HepG2 (cell line): ENCODE data around the gene ABL2. TPM values are rescaled to one million over a fixed set of nuclear protein-coding genes. Genes with fewer than 3 reads are reported as not detected.

Source experiments
- DNMT1 ChIP-seq: sonication (generic); formaldehyde crosslinking; IDR thresholded peaks from 2 replicates; pipeline ENCODE4 v1.5.1; 2020; ENCODE audit warnings: mild to moderate bottlenecking, missing genetic modification reagents
- MAFG ChIP-seq: sonication (generic); formaldehyde crosslinking; IDR thresholded peaks from 2 replicates; pipeline ENCODE4 v1.5.1; 2020; ENCODE audit warnings: mild to moderate bottlenecking, missing genetic modification reagents
- POGK ChIP-seq: sonication (generic); formaldehyde crosslinking; conservative IDR thresholded peaks from 2 replicates; pipeline ENCODE4 v1.8.0; 2022; ENCODE audit warnings: mild to moderate bottlenecking, moderate library complexity, missing genetic modification reagents
- RBFOX2 ChIP-seq: fragments of 200-400 bp; formaldehyde crosslinking; IDR thresholded peaks from 2 replicates; pipeline ENCODE4 v1.6.1; 2017; ENCODE audit warnings: low read depth, mild to moderate bottlenecking, low read length
- SIN3A ChIP-seq: IDR thresholded peaks from 2 replicates; pipeline ENCODE4 v1.6.1; 2011; ENCODE audit warnings: low read depth, mild to moderate bottlenecking, control low read depth, low read length, borderline replicate concordance
- SNAI1 ChIP-seq: sonication (generic); formaldehyde crosslinking; IDR thresholded peaks from 2 replicates; pipeline ENCODE4 v1.5.0; 2020; ENCODE audit warnings: mild to moderate bottlenecking, missing genetic modification reagents, borderline replicate concordance
- YEATS2 ChIP-seq: sonication (generic); formaldehyde crosslinking; IDR thresholded peaks from 2 replicates; pipeline ENCODE4 v1.4.0; 2020; ENCODE audit warnings: missing genetic modification reagents, borderline replicate concordance
- ZFAT ChIP-seq: sonication (generic); formaldehyde crosslinking; conservative IDR thresholded peaks from 2 replicates; pipeline ENCODE4 v1.8.1; 2023; ENCODE audit warnings: missing genetic modification reagents, inconsistent platforms
- ZNF737 ChIP-seq: sonication (generic); formaldehyde crosslinking; IDR thresholded peaks from 2 replicates; pipeline ENCODE4 v1.5.0; 2020; ENCODE audit warnings: missing genetic modification reagents, mild to moderate bottlenecking, borderline replicate concordance
- polyA plus RNA-seq, 8 experiments: library from polyadenylated mRNA; depleted of rRNA in 3 of 8; stranded (reverse) in 7 of 8; unstranded in 1 of 8; fragments of >200 nt; fragmentation: Illumina TruSeq in 4 of 8; extraction: Trizol in 4 of 8; gene quantifications; 2 replicates each; pipeline versions ENCODE4 v1.2.1 to v1.2.3, GENCODE V29; 2011 to 2016; ENCODE audit warnings: low read depth in 4 of 8, missing spikeins in 1 of 8, mixed read lengths in 1 of 8; ENCODE audit not compliant: insufficient read depth in 1 of 8
- total RNA-seq, 5 experiments: library from RNA; depleted of rRNA; stranded (reverse); fragments of >200 nt; fragmentation: Illumina TruSeq; extraction: Trizol; gene quantifications; 2 replicates each; pipeline ENCODE4 v1.2.3, GENCODE V29; 2016; ENCODE audit warnings: low read depth in 1 of 5
- TF ChIP-seq, protein P1 (sequence below): sonication (generic); formaldehyde crosslinking; IDR thresholded peaks from 2 replicates; pipeline ENCODE4 v1.9.0; 2021; ENCODE audit warnings: mild to moderate bottlenecking, missing genetic modification reagents
- TF ChIP-seq, protein P2 (sequence below): sonication (generic); formaldehyde crosslinking; IDR thresholded peaks from 2 replicates; pipeline ENCODE4 v1.5.0; 2020; ENCODE audit warnings: mild to moderate bottlenecking, missing genetic modification reagents, moderate library complexity
- TF ChIP-seq, protein P3 (sequence below): IDR thresholded peaks from 2 replicates; pipeline ENCODE4 v1.4.0; 2020; ENCODE audit warnings: mild to moderate bottlenecking, missing genetic modification reagents

ABL2 gene
- total and polyA plus RNA-seq, 2 of the 13 experiments (the other 11 are each of a cell fraction or from before 2014, with no cell fraction given), result 5.8 to 6.0 TPM

DNA sequence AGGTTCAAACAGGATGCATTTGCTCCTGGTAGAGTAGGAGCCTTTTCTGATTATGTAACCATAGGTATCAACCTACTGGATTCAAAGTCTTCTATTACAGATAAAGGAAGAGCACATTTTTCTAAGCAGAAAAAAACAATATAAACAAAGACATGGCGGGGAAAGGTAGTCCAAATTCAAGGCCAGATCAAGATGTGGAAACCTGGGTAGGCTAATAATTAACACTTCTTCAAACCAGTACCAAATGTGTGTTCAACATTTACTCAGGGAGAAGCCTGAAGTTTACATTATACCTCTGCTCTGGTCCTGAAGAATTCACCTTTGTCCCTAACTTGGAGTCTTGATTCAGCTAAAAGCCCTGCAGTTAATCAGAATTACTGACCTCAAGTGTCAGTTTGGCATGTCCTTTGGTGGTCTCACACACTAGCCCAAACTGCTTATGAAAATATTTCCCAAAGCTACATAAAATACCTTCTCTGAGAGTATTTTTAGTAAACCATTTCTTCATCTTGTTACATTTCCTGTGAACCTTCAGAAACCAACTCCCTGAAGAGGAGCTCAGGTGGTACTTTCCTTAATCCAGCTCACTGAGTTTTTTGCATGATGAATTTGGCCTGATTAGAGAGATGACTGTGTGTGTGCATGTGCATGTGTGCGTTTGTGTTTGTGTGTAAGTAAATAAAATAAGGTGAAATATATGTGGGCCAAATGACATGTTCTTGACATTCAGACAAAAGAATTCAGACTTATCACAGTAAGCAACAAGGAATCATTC, 77.4 kb downstream of the ABL2 start (continued):
- TF ChIP-seq, protein P1, sequence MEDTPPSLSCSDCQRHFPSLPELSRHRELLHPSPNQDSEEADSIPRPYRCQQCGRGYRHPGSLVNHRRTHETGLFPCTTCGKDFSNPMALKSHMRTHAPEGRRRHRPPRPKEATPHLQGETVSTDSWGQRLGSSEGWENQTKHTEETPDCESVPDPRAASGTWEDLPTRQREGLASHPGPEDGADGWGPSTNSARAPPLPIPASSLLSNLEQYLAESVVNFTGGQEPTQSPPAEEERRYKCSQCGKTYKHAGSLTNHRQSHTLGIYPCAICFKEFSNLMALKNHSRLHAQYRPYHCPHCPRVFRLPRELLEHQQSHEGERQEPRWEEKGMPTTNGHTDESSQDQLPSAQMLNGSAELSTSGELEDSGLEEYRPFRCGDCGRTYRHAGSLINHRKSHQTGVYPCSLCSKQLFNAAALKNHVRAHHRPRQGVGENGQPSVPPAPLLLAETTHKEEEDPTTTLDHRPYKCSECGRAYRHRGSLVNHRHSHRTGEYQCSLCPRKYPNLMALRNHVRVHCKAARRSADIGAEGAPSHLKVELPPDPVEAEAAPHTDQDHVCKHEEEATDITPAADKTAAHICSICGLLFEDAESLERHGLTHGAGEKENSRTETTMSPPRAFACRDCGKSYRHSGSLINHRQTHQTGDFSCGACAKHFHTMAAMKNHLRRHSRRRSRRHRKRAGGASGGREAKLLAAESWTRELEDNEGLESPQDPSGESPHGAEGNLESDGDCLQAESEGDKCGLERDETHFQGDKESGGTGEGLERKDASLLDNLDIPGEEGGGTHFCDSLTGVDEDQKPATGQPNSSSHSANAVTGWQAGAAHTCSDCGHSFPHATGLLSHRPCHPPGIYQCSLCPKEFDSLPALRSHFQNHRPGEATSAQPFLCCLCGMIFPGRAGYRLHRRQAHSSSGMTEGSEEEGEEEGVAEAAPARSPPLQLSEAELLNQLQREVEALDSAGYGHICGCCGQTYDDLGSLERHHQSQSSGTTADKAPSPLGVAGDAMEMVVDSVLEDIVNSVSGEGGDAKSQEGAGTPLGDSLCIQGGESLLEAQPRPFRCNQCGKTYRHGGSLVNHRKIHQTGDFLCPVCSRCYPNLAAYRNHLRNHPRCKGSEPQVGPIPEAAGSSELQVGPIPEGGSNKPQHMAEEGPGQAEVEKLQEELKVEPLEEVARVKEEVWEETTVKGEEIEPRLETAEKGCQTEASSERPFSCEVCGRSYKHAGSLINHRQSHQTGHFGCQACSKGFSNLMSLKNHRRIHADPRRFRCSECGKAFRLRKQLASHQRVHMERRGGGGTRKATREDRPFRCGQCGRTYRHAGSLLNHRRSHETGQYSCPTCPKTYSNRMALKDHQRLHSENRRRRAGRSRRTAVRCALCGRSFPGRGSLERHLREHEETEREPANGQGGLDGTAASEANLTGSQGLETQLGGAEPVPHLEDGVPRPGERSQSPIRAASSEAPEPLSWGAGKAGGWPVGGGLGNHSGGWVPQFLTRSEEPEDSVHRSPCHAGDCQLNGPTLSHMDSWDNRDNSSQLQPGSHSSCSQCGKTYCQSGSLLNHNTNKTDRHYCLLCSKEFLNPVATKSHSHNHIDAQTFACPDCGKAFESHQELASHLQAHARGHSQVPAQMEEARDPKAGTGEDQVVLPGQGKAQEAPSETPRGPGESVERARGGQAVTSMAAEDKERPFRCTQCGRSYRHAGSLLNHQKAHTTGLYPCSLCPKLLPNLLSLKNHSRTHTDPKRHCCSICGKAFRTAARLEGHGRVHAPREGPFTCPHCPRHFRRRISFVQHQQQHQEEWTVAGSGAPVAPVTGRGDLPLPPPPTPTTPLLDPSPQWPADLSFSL (CRISPR knock-in tag), result no peak
- no peak for TF ChIP-seq POGK (CRISPR knock-in tag)
- no peak for TF ChIP-seq YEATS2 (CRISPR knock-in tag)
- TF ChIP-seq, protein P2, sequence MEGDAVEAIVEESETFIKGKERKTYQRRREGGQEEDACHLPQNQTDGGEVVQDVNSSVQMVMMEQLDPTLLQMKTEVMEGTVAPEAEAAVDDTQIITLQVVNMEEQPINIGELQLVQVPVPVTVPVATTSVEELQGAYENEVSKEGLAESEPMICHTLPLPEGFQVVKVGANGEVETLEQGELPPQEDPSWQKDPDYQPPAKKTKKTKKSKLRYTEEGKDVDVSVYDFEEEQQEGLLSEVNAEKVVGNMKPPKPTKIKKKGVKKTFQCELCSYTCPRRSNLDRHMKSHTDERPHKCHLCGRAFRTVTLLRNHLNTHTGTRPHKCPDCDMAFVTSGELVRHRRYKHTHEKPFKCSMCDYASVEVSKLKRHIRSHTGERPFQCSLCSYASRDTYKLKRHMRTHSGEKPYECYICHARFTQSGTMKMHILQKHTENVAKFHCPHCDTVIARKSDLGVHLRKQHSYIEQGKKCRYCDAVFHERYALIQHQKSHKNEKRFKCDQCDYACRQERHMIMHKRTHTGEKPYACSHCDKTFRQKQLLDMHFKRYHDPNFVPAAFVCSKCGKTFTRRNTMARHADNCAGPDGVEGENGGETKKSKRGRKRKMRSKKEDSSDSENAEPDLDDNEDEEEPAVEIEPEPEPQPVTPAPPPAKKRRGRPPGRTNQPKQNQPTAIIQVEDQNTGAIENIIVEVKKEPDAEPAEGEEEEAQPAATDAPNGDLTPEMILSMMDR (CRISPR knock-in tag), result no peak
- no peak for TF ChIP-seq ZFAT (CRISPR knock-in tag)
- no peak for TF ChIP-seq DNMT1
- TF ChIP-seq ZNF737 (CRISPR knock-in tag), result no peak
- TF ChIP-seq, protein P3, sequence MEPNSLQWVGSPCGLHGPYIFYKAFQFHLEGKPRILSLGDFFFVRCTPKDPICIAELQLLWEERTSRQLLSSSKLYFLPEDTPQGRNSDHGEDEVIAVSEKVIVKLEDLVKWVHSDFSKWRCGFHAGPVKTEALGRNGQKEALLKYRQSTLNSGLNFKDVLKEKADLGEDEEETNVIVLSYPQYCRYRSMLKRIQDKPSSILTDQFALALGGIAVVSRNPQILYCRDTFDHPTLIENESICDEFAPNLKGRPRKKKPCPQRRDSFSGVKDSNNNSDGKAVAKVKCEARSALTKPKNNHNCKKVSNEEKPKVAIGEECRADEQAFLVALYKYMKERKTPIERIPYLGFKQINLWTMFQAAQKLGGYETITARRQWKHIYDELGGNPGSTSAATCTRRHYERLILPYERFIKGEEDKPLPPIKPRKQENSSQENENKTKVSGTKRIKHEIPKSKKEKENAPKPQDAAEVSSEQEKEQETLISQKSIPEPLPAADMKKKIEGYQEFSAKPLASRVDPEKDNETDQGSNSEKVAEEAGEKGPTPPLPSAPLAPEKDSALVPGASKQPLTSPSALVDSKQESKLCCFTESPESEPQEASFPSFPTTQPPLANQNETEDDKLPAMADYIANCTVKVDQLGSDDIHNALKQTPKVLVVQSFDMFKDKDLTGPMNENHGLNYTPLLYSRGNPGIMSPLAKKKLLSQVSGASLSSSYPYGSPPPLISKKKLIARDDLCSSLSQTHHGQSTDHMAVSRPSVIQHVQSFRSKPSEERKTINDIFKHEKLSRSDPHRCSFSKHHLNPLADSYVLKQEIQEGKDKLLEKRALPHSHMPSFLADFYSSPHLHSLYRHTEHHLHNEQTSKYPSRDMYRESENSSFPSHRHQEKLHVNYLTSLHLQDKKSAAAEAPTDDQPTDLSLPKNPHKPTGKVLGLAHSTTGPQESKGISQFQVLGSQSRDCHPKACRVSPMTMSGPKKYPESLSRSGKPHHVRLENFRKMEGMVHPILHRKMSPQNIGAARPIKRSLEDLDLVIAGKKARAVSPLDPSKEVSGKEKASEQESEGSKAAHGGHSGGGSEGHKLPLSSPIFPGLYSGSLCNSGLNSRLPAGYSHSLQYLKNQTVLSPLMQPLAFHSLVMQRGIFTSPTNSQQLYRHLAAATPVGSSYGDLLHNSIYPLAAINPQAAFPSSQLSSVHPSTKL (CRISPR knock-in tag), result peak; percentile 97
- no peak for TF ChIP-seq MAFG (CRISPR knock-in tag)
- no peak for TF ChIP-seq SIN3A
- TF ChIP-seq SNAI1 (CRISPR knock-in tag), result no peak
- no peak for TF ChIP-seq RBFOX2
